IMR-90 (cell line): ENCODE measurements around the gene PCNX2. TPM values are rescaled to one million over a fixed set of nuclear protein-coding genes. Genes with fewer than 3 reads are reported as not detected.

ENCODE experiments used
- ATAC-seq: fragments of 200-7000 bp; cut with Tn5 transposase; 2 replicates; pipeline ENCODE4 v1.9.1; 2020; ENCODE audit warnings: low read depth, mild to moderate bottlenecking, moderate library complexity
- BruUV-seq: library from RNA; stranded (reverse); fragments of 400-500 nt; replicated peaks from 2 replicates; lab custom pipeline; 2021; lab: Mats Ljungman, UMichigan
- CTCF ChIA-PET: fragments of 300-600 bp; formaldehyde crosslinking; extraction: SDS; loops from one replicate; lab custom pipeline; 2021; ENCODE audit warnings: antibody characterized with exemption; lab: Yijun Ruan, JAX
- POLR2A ChIA-PET: fragments of 300-600 bp; sonication (Branson Sonifier 250); formaldehyde crosslinking; loops from one replicate; lab custom pipeline; 2022; ENCODE audit warnings: antibody characterized with exemption; ENCODE audit not compliant: unreplicated experiment; lab: Charles Lee
- DNase-seq: peaks from one replicate; pipeline ENCODE4 v3.0.0; 2013
- H2AFZ ChIP-seq: replicated peaks from 2 replicates; pipeline ENCODE3; 2013; ENCODE audit warnings: low read length, mild to moderate bottlenecking; ENCODE audit not compliant: poor library complexity
- H2AK5ac ChIP-seq: 2 replicates; pipeline ENCODE4 v1.6.1; 2013; ENCODE audit warnings: low read depth, low read length, inconsistent platforms
- H2AK9ac ChIP-seq: replicated peaks from 2 replicates; pipeline ENCODE3; 2013; ENCODE audit warnings: mild to moderate bottlenecking, low read depth, low read length, moderate library complexity; ENCODE audit not compliant: poor library complexity
- H2BK120ac ChIP-seq: 2 replicates; pipeline ENCODE4 v1.6.1; 2013; ENCODE audit warnings: low read depth, low read length, inconsistent platforms
- H2BK15ac ChIP-seq: 3 replicates; pipeline ENCODE4 v1.6.1; 2013; ENCODE audit warnings: low read depth, low read length, inconsistent platforms
- H2BK20ac ChIP-seq: 2 replicates; pipeline ENCODE4 v1.6.1; 2013; ENCODE audit warnings: low read depth, mild to moderate bottlenecking, inconsistent platforms, low read length, moderate library complexity
- H2BK5ac ChIP-seq: 2 replicates; pipeline ENCODE4 v1.6.1; 2013; ENCODE audit warnings: mild to moderate bottlenecking, low read depth, low read length, inconsistent platforms; ENCODE audit not compliant: poor library complexity, severe bottlenecking
- H3K14ac ChIP-seq: replicated peaks from 2 replicates; pipeline ENCODE4 v1.6.1; 2013; ENCODE audit warnings: low read depth, low read length, inconsistent platforms
- H3K18ac ChIP-seq: 2 replicates; pipeline ENCODE4 v1.6.1; 2013; ENCODE audit warnings: low read depth, low read length, control low read depth
- H3K23ac ChIP-seq: 2 replicates; pipeline ENCODE4 v1.6.1; 2013; ENCODE audit warnings: low read depth, low read length, inconsistent platforms
- H3K27ac ChIP-seq: 2 replicates; pipeline ENCODE4 v1.5.1; 2013; ENCODE audit warnings: mild to moderate bottlenecking, control low read depth, low read length; ENCODE audit not compliant: insufficient read depth
- H3K27me3 ChIP-seq: 2 replicates; pipeline ENCODE4 v1.6.1; 2013; ENCODE audit warnings: low read length; ENCODE audit not compliant: control insufficient read depth, insufficient read depth
- H3K36me3 ChIP-seq: 2 replicates; pipeline ENCODE4 v1.6.1; 2013; ENCODE audit warnings: low read length, mixed read lengths; ENCODE audit not compliant: control insufficient read depth, insufficient read depth
- H3K4ac ChIP-seq: 2 replicates; pipeline ENCODE4 v1.6.1; 2013; ENCODE audit warnings: low read depth, low read length, inconsistent platforms
- H3K4me1 ChIP-seq: 2 replicates; pipeline ENCODE4 v1.6.1; 2013; ENCODE audit warnings: low read length, mixed read lengths; ENCODE audit not compliant: control insufficient read depth, insufficient read depth
- H3K4me2 ChIP-seq: 2 replicates; pipeline ENCODE4 v1.6.1; 2013; ENCODE audit warnings: low read depth, mild to moderate bottlenecking, control low read depth, low read length, moderate library complexity
- H3K4me3 ChIP-seq: 2 replicates; pipeline ENCODE4 v1.5.1; 2013; ENCODE audit warnings: low read depth, mild to moderate bottlenecking, control low read depth, low read length, moderate library complexity; ENCODE audit not compliant: insufficient read depth
- H3K56ac ChIP-seq: 2 replicates; pipeline ENCODE4 v1.6.1; 2013; ENCODE audit warnings: low read length, inconsistent platforms; ENCODE audit not compliant: insufficient read depth; ENCODE audit errors: extremely low read depth
- H3K79me1 ChIP-seq, 2 experiments: 2 replicates each; pipeline ENCODE4 v1.6.1; 2013; ENCODE audit warnings: low read length in 2 of 2, inconsistent platforms in 1 of 2, low read depth in 1 of 2
- H3K9ac ChIP-seq: 2 replicates; pipeline ENCODE4 v1.6.1; 2013; ENCODE audit warnings: low read depth, low read length, control low read depth
- H3K9me1 ChIP-seq: 2 replicates; pipeline ENCODE4 v1.6.1; 2013; ENCODE audit warnings: low read length, inconsistent platforms; ENCODE audit not compliant: insufficient read depth
- H3K9me3 ChIP-seq: 2 replicates; pipeline ENCODE4 v1.6.1; 2013; ENCODE audit warnings: low read length; ENCODE audit not compliant: control insufficient read depth, insufficient read depth
- H4K20me1 ChIP-seq: 2 replicates; pipeline ENCODE4 v1.6.1; 2013; ENCODE audit warnings: low read length, inconsistent platforms; ENCODE audit not compliant: insufficient read depth
- H4K5ac ChIP-seq: 2 replicates; pipeline ENCODE4 v1.6.1; 2013; ENCODE audit warnings: mild to moderate bottlenecking, low read depth, low read length, control low read depth
- H4K8ac ChIP-seq, 2 experiments: 2 replicates each; pipeline ENCODE4 v1.6.1; 2013; ENCODE audit warnings: low read depth in 2 of 2, low read length in 2 of 2, control low read depth in 1 of 2, inconsistent platforms in 1 of 2
- H4K91ac ChIP-seq: 2 replicates; pipeline ENCODE4 v1.6.1; 2013; ENCODE audit warnings: low read depth, low read length, inconsistent platforms; ENCODE audit not compliant: insufficient read depth
- USF2 ChIP-seq: fragments of 150-350 bp; IDR thresholded peaks from 2 replicates; pipeline ENCODE4 v1.6.1; 2017; ENCODE audit warnings: mild to moderate bottlenecking, antibody characterized with exemption, low read length, low read depth
- WGBS, 2 experiments: methylation state at CpG; one replicate each; pipeline versions ENCODE4 v1.1.5 to v1.1.7; 2013; ENCODE audit warnings: missing lambda C conversion rate in 2 of 2; ENCODE audit not compliant: insufficient read length in 1 of 2; ENCODE audit errors: extremely low coverage in 2 of 2; 5-methylcytosine and 5-hydroxymethylcytosine counted together
- dilution Hi-C: fragments of 300-500 bp; cut with HindIII; formaldehyde crosslinking; loops from one replicate; pipeline ENCODE4 v1.14.3; 2018; ENCODE audit warnings: low sequenced_read_pairs; ENCODE audit not compliant: unreplicated experiment
- in situ Hi-C: fragments of 300-500 bp; cut with MboI; formaldehyde crosslinking; loops from 3 replicates; pipeline ENCODE4 v1.14.3; 2019; ENCODE audit warnings: low sequenced_read_pairs, inconsistent platforms, mixed read lengths
- intact Hi-C: fragments of 100-400 bp; cut with micrococcal nuclease; formaldehyde crosslinking; loops from 2 replicates; pipeline ENCODE4 v1.10.0; 2022
- polyA plus RNA-seq, 3 experiments: library from polyadenylated mRNA; depleted of rRNA; stranded (reverse); fragments of >200 nt; gene quantifications; 2 replicates each; pipeline ENCODE4 v1.2.3, GENCODE V29; 2012; ENCODE audit warnings: low replicate concordance in 1 of 3
- total RNA-seq: library from RNA; depleted of rRNA; stranded (reverse); fragments of >200 nt; gene quantifications from 2 replicates; pipeline ENCODE4 v1.2.3, GENCODE V29; 2012

The PCNX2 gene
- total and polyA plus RNA-seq, 2 of the 4 experiments (the other 2 are of a cell fraction), result 15.9 to 22.6 TPM

- POLR2A ChIA-PET, result no interaction called here
- Histone ChIP-seq H3K79me1 (no peaks in the 10 kb centered on the region), H2AK5ac (no peak overlapping the region), H3K18ac (no peak overlapping the region), H2AK9ac (no peak overlapping the region), H3K4me2 (no peak overlapping the region), H3K27me3 (peaks cover 9% of the 10 kb centered on the region), H3K9me1 (no peaks in the 10 kb centered on the region; the same call in 1 of the 2 replicates), H3K14ac (no peak overlapping the region), H2AFZ (no peak overlapping the region), H3K9me3 (no peaks in the 10 kb centered on the region; the same call in 1 of the 2 replicates), H3K4ac (no peak overlapping the region), H4K91ac (no peak overlapping the region), H2BK15ac (no peak overlapping the region), H2BK20ac (no peak overlapping the region), H4K5ac (no peak overlapping the region), H4K20me1 (no peaks in the 10 kb centered on the region), H3K4me1 (peaks cover 3% of the 10 kb centered on the region; the same call in 1 of the 2 replicates), H4K8ac (no peak overlapping the region), H3K56ac (no peak overlapping the region), H3K36me3 (no peaks in the 10 kb centered on the region), H3K27ac (no peak overlapping the region), H3K9ac (no peak overlapping the region), H2BK120ac (no peak overlapping the region), H3K23ac (no peak overlapping the region), H3K4me3 (no peak overlapping the region), H2BK5ac (no peak overlapping the region)
- DNase-seq (no peak), ATAC-seq (no peak)
- intact Hi-C loops, result no loop called here
- CTCF ChIA-PET, result interaction anchor here (1.0 kb wide), 1 partner anchor 10 kb away, joined by 6 read pairs; no protein-coding TSS in a partner anchor
- BruUV-seq, result no TSS peak
- 67% methylated on average over 3 of the region's 8 CpGs; no CpG with 5 or more reads in 1 of the 2 experiments for WGBS, 2 experiments
- dilution Hi-C loops, result no loop called here
- in situ Hi-C loops, result no loop called here
- TF ChIP-seq USF2, result no peak
These were observed 36.4 kb upstream of the PCNX2 start for GRCh38 chr1:233331676-233332519.
